GM18519 (cell line): ENCODE results near the gene HACD3.

Experiments used
- ATAC-seq: cut with Tn5 transposase; IDR thresholded peaks from one replicate; pipeline ENCODE4 v1.9.1; 2021; ENCODE audit warnings: mild to moderate bottlenecking, moderate library complexity; ENCODE audit not compliant: unreplicated experiment, low FRiP score

The HACD3 gene

GRCh38 chr15:65530318-65531111 lies at the start of gene HACD3:
HACD3 (plus strand) TSS chr15:65530463; CDS start chr15:65530632, 169 bp downstream.
- peak; percentile 53 for ATAC-seq

- no peak for ATAC-seq
Measured at GRCh38 chr15:65484876-65485275, 45.4 kb upstream of the HACD3 start.

- ATAC-seq, result no peak
Measured at GRCh38 chr15:65494076-65494475, 36.2 kb upstream of the HACD3 start.

GRCh38 chr15:65509321-65509720 lies 20.9 kb upstream of the HACD3 start:
- ATAC-seq, result no peak

- no peak for ATAC-seq
Measured at GRCh38 chr15:65512189-65512588, 18.1 kb upstream of the HACD3 start.

GRCh38 chr15:65512807-65513416 lies 17.4 kb upstream of the HACD3 start:
- ATAC-seq, result no peak

GRCh38 chr15:65516997-65517865 lies 13.0 kb upstream of the HACD3 start, which contains the start of gene DPP8:
DPP8 (minus strand) TSS chr15:65517689; CDS start chr15:65512553, 5,136 bp downstream.
- ATAC-seq, result peak; percentile 70

- ATAC-seq, result no peak
Measured at GRCh38 chr15:65517866-65518207, 12.4 kb upstream of the HACD3 start.

- no peak for ATAC-seq
Measured at GRCh38 chr15:65518633-65519285, 11.5 kb upstream of the HACD3 start.

GRCh38 chr15:65521350-65521749 lies 8.9 kb upstream of the HACD3 start:
- no peak for ATAC-seq

- ATAC-seq, result no peak
Measured at GRCh38 chr15:65524226-65524625, 6.0 kb upstream of the HACD3 start.

GRCh38 chr15:65525622-65526021 lies 4.6 kb upstream of the HACD3 start:
- no peak for ATAC-seq

- ATAC-seq, result no peak
Measured at GRCh38 chr15:65528461-65529060, 1.7 kb upstream of the HACD3 start.

GRCh38 chr15:65529762-65530317 lies 423 bp upstream of the HACD3 start:
- no peak for ATAC-seq

GRCh38 chr15:65532738-65533051 lies 2.4 kb downstream of the HACD3 start:
- no peak for ATAC-seq

GRCh38 chr15:65533057-65533756 lies 2.9 kb downstream of the HACD3 start:
- ATAC-seq, result no peak

GRCh38 chr15:65535192-65535591 lies 4.9 kb downstream of the HACD3 start:
- ATAC-seq, result no peak

- ATAC-seq, result no peak
Measured at GRCh38 chr15:65540314-65540713, 10.1 kb downstream of the HACD3 start.

- ATAC-seq, result no peak
Measured at GRCh38 chr15:65541231-65541820, 11.1 kb downstream of the HACD3 start.
